ENCODE results near the gene TXLNG. TPM values are rescaled to one million over a fixed set of nuclear protein-coding genes. Genes with fewer than 3 reads are reported as not detected.

Gene TXLNG
- total and polyA plus RNA-seq, 2 donors (not counting 1 experiment from before 2014, with no cell fraction given): 12.5 to 13.1 TPM

GRCh38 chrX:16843208-16843909 is 57.1 kb downstream of the TXLNG start:
- H4K20me1 ChIP-seq (ENCODE audit: control insufficient read depth, insufficient read depth, low read length, poor library complexity, severe bottlenecking): no peaks in the 10 kb centered on the region
- CTCF ChIA-PET: no interaction called here
- POLR2A ChIA-PET: no interaction called here
- no peak overlapping the region for H3K4me2 ChIP-seq (replicated peaks; ENCODE audit: low read depth, low read length, poor library complexity, severe bottlenecking)
- no peak overlapping the region for H3K9ac ChIP-seq (ENCODE audit: low read length)
- intact Hi-C loops (cut with micrococcal nuclease): no loop called here
- WGBS (ENCODE audit: insufficient coverage): no CpG with 5 or more reads among the region's 3 CpGs
- ATAC-seq (ENCODE audit: low read depth) (no peak), DNase-seq (no peak)
- no peak overlapping the region for H3K27ac ChIP-seq (ENCODE audit: low read length in 2 of 2)
- Mint-ChIP-seq H3K4me1 (no peaks in the 10 kb centered on the region), H3K4me3 (no peak overlapping the region), H3K27ac (no peak overlapping the region), H3K27me3 (no peaks in the 10 kb centered on the region), H3K9me3 (ENCODE audit: insufficient read depth) (no peaks in the 10 kb centered on the region)
- H3K4me1 ChIP-seq (ENCODE audit: control insufficient read depth in 2 of 2, insufficient read depth in 2 of 2, low read length in 2 of 2): no peaks in the 10 kb centered on the region
- peaks cover 2 to 27% of the 10 kb centered on the region in 2 experiments for H3K36me3 ChIP-seq (replicated peaks in 1 of 2; ENCODE audit: control extremely low read depth in 1 of 2, control insufficient read depth in 1 of 2, extremely low read depth in 1 of 2, insufficient read depth in 2 of 2, low read length in 1 of 2)
- no peaks in the 10 kb centered on the region for H3K9me3 ChIP-seq (ENCODE audit: control extremely low read depth in 1 of 3, control insufficient read depth in 2 of 3, insufficient read depth in 1 of 3, low read length in 2 of 3)
- H3K4me3 ChIP-seq (ENCODE audit: control extremely low read depth in 1 of 5, extremely low read depth in 1 of 5, insufficient read depth in 1 of 5, low read depth in 2 of 5, low read length in 4 of 5): no peak overlapping the region
- TF ChIP-seq CTCF (IDR thresholded peaks at IDR 0.05): no peak
- no peak for TF ChIP-seq EZH2 (IDR thresholded peaks at IDR 0.05; ENCODE audit: borderline replicate concordance, insufficient read depth, low read depth, low read length, poor library complexity, severe bottlenecking)
- H3K27me3 ChIP-seq (replicated peaks in 1 of 4; ENCODE audit: control extremely low read depth in 1 of 4, control insufficient read depth in 3 of 4, insufficient read depth in 4 of 4, low read length in 3 of 4): no peaks in the 10 kb centered on the region
- H2AFZ ChIP-seq (ENCODE audit: insufficient read depth, low read depth, low read length, poor library complexity, severe bottlenecking): no peak overlapping the region
- no peaks in the 10 kb centered on the region for H3K79me2 ChIP-seq (ENCODE audit: control insufficient read depth, insufficient read depth, low read length)

DNA sequence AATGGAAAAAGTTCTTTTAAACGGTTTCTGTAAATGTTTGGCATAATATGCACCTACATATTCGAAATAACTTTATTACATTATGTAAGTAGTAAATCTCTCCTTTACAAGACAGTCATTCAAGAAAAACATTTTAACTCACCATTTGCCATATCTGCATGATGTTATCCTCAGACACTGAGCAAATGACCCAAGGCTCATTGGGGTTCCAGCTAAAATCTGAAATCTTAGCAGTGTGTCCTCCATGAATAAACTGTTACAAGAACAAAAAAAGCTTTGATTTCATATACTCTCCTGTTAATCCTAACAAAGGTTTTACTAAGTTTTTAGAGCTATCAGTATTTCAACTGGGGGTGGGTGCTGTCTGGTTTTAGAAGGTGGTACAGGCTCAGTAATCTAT is 59.4 kb downstream of the TXLNG start:
- Mint-ChIP-seq H3K4me1 (no peaks in the 10 kb centered on the region), H3K27ac (no peak overlapping the region), H3K27me3 (no peaks in the 10 kb centered on the region), H3K9me3 (ENCODE audit: insufficient read depth) (no peaks in the 10 kb centered on the region), H3K4me3 (no peak overlapping the region)
- Histone ChIP-seq H3K9ac (ENCODE audit: low read length) (no peak overlapping the region), H4K20me1 (ENCODE audit: control insufficient read depth, insufficient read depth, low read length, poor library complexity, severe bottlenecking) (no peaks in the 10 kb centered on the region), H3K27me3 (replicated peaks in 1 of 4; ENCODE audit: control extremely low read depth in 1 of 4, control insufficient read depth in 3 of 4, insufficient read depth in 4 of 4, low read length in 3 of 4) (no peaks in the 10 kb centered on the region), H3K36me3 (replicated peaks in 1 of 2; ENCODE audit: control extremely low read depth in 1 of 2, control insufficient read depth in 1 of 2, extremely low read depth in 1 of 2, insufficient read depth in 2 of 2, low read length in 1 of 2) (peaks cover 2 to 31% of the 10 kb centered on the region in 2 experiments), H2AFZ (ENCODE audit: insufficient read depth, low read depth, low read length, poor library complexity, severe bottlenecking) (no peak overlapping the region), H3K4me3 (ENCODE audit: control extremely low read depth in 1 of 5, extremely low read depth in 1 of 5, insufficient read depth in 1 of 5, low read depth in 2 of 5, low read length in 4 of 5) (no peak overlapping the region), H3K79me2 (ENCODE audit: control insufficient read depth, insufficient read depth, low read length) (no peaks in the 10 kb centered on the region), H3K9me3 (ENCODE audit: control extremely low read depth in 1 of 3, control insufficient read depth in 2 of 3, insufficient read depth in 1 of 3, low read length in 2 of 3) (no peaks in the 10 kb centered on the region), H3K4me1 (ENCODE audit: control insufficient read depth in 2 of 2, insufficient read depth in 2 of 2, low read length in 2 of 2) (no peaks in the 10 kb centered on the region), H3K27ac (ENCODE audit: low read length in 2 of 2) (no peak overlapping the region), H3K4me2 (replicated peaks; ENCODE audit: low read depth, low read length, poor library complexity, severe bottlenecking) (no peak overlapping the region)
- TF ChIP-seq CTCF (IDR thresholded peaks at IDR 0.05) (no peak), EZH2 (IDR thresholded peaks at IDR 0.05; ENCODE audit: borderline replicate concordance, insufficient read depth, low read depth, low read length, poor library complexity, severe bottlenecking) (no peak)
- ChIA-PET POLR2A (no interaction called here), CTCF (interaction anchor here (1.9 kb wide), 1 partner anchor 37 kb away, joined by 6 read pairs; no protein-coding TSS in a partner anchor)
- no peak for DNase-seq
- intact Hi-C loops (cut with micrococcal nuclease): no loop called here
- no peak for ATAC-seq (ENCODE audit: low read depth)
- WGBS (ENCODE audit: insufficient coverage): no CpG with 5 or more reads among the region's 2 CpGs

Measured in B cell (primary cell).